ENCODE results near the gene AHNAK2.

GRCh38 chr14:104953097-104953496, 25.1 kb downstream of the AHNAK2 start:
- TF ChIP-seq, protein P1, sequence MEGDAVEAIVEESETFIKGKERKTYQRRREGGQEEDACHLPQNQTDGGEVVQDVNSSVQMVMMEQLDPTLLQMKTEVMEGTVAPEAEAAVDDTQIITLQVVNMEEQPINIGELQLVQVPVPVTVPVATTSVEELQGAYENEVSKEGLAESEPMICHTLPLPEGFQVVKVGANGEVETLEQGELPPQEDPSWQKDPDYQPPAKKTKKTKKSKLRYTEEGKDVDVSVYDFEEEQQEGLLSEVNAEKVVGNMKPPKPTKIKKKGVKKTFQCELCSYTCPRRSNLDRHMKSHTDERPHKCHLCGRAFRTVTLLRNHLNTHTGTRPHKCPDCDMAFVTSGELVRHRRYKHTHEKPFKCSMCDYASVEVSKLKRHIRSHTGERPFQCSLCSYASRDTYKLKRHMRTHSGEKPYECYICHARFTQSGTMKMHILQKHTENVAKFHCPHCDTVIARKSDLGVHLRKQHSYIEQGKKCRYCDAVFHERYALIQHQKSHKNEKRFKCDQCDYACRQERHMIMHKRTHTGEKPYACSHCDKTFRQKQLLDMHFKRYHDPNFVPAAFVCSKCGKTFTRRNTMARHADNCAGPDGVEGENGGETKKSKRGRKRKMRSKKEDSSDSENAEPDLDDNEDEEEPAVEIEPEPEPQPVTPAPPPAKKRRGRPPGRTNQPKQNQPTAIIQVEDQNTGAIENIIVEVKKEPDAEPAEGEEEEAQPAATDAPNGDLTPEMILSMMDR (IDR thresholded peaks at IDR 0.05; ENCODE audit: low read length), result no peak
- no peak for TF ChIP-seq EZH2phosphoT487 (IDR thresholded peaks at IDR 0.05; ENCODE audit: low read length)
- no peak for TF ChIP-seq EZH2 (optimal IDR thresholded peaks at IDR 0.05; ENCODE audit: low read depth, low read length)

Measured in MM.1S (cell line).